ENCODE results near the gene MIA3.
A peak's percentile ranks its signal among the peaks of the same experiment; 100 is the strongest.

Gene MIA3

GRCh38 chr1:222586842-222587241, 31.1 kb upstream of the MIA3 start:
- H3K27ac ChIP-seq, result no peak overlapping the region
- no peak for DNase-seq
- TF ChIP-seq, protein P1, sequence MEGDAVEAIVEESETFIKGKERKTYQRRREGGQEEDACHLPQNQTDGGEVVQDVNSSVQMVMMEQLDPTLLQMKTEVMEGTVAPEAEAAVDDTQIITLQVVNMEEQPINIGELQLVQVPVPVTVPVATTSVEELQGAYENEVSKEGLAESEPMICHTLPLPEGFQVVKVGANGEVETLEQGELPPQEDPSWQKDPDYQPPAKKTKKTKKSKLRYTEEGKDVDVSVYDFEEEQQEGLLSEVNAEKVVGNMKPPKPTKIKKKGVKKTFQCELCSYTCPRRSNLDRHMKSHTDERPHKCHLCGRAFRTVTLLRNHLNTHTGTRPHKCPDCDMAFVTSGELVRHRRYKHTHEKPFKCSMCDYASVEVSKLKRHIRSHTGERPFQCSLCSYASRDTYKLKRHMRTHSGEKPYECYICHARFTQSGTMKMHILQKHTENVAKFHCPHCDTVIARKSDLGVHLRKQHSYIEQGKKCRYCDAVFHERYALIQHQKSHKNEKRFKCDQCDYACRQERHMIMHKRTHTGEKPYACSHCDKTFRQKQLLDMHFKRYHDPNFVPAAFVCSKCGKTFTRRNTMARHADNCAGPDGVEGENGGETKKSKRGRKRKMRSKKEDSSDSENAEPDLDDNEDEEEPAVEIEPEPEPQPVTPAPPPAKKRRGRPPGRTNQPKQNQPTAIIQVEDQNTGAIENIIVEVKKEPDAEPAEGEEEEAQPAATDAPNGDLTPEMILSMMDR (IDR thresholded peaks at IDR 0.05; ENCODE audit: low read depth, low read length), result no peak
- H3K4me3 ChIP-seq (ENCODE audit: low read depth, low read length), result no peak overlapping the region
- no peaks in the 10 kb centered on the region for H3K36me3 ChIP-seq
- H3K9me3 ChIP-seq (ENCODE audit: severe bottlenecking), result no peaks in the 10 kb centered on the region
- no peaks in the 10 kb centered on the region for H3K27me3 ChIP-seq (ENCODE audit: insufficient read depth, low read depth, severe bottlenecking)

DNA sequence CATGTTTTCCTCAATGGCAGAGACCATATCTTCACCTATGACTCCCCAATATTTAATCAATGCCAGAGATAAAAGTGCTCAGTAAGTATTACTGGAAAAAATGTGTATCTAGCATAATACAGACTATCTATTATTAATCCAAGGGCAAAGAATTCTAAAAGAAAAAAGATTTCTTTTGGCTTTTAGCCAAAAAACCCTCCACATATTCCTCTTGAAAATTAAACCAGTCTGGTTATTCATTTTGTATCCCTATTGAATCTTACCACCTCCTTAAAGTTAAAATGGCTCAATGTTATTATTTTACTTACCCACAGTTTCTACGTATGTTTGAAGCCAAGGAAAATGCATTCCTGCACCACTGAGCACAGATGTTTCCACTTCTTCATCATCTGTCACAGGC, 29.8 kb upstream of the MIA3 start:
- Histone ChIP-seq H3K27me3 (ENCODE audit: insufficient read depth, low read depth, severe bottlenecking) (no peaks in the 10 kb centered on the region), H3K36me3 (no peaks in the 10 kb centered on the region), H3K4me3 (ENCODE audit: low read depth, low read length) (no peak overlapping the region), H3K27ac (no peak overlapping the region), H3K9me3 (ENCODE audit: severe bottlenecking) (no peaks in the 10 kb centered on the region)
- no peak for DNase-seq
- TF ChIP-seq, protein P1 (IDR thresholded peaks at IDR 0.05; ENCODE audit: low read depth, low read length), result no peak

- H3K4me3 ChIP-seq (ENCODE audit: low read depth, low read length), result peak within 1 kb of the TSS; percentile 83
- H3K9me3 ChIP-seq (ENCODE audit: severe bottlenecking), result no peaks in the 10 kb centered on the region
- H3K36me3 ChIP-seq, result no peaks in the 10 kb centered on the region
- H3K27ac ChIP-seq, result peak within 1 kb of the TSS; percentile 72
- TF ChIP-seq, protein P1 (IDR thresholded peaks at IDR 0.05; ENCODE audit: low read depth, low read length), result no peak
- no peaks in the 10 kb centered on the region for H3K27me3 ChIP-seq (ENCODE audit: insufficient read depth, low read depth, severe bottlenecking)
- peak; percentile 66 for DNase-seq
Measured at GRCh38 chr1:222589462-222590302, 28.2 kb upstream of the MIA3 start, which contains the start of gene TAF1A. TSS of gene TAF1A (minus strand) at chr1:222589933.

- Histone ChIP-seq H3K36me3 (no peaks in the 10 kb centered on the region), H3K9me3 (ENCODE audit: severe bottlenecking) (no peaks in the 10 kb centered on the region), H3K4me3 (ENCODE audit: low read depth, low read length) (no peak overlapping the region), H3K27me3 (ENCODE audit: insufficient read depth, low read depth, severe bottlenecking) (no peaks in the 10 kb centered on the region), H3K27ac (no peak overlapping the region)
- TF ChIP-seq, protein P1 (IDR thresholded peaks at IDR 0.05; ENCODE audit: low read depth, low read length), result no peak
- no peak for DNase-seq
Measured at GRCh38 chr1:222592171-222592570, 25.7 kb upstream of the MIA3 start.

DNA sequence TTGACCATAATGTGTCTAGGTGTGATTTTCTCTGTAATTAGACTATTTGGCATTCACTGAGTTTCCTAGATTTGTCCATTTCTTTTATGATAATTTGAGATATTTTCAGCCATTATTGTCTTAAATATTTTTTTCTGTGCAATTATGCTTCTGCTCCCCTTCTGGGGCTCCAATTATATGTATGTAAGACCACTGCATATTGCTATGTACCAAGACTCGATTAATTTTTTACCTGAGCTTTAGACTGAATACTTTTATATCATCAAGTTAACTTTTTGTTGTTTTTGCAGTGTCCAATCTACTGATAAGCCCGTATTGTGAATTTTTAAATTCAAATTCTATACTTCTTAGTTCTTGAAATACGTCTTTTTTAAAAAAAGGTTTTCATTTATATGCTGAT, 23.1 kb upstream of the MIA3 start:
- Histone ChIP-seq H3K36me3 (no peaks in the 10 kb centered on the region), H3K27me3 (ENCODE audit: insufficient read depth, low read depth, severe bottlenecking) (no peaks in the 10 kb centered on the region), H3K9me3 (ENCODE audit: severe bottlenecking) (no peaks in the 10 kb centered on the region), H3K4me3 (ENCODE audit: low read depth, low read length) (no peak overlapping the region), H3K27ac (no peak overlapping the region)
- no peak for DNase-seq
- TF ChIP-seq, protein P1 (IDR thresholded peaks at IDR 0.05; ENCODE audit: low read depth, low read length), result no peak
